T-helper 1 cell treated with Interleukin-12 subunit alpha and Interleukin-12 subunit beta and Interleukin-4 antibody, amounts not matched to agents 30 μg/mL and 1 μg/mL, for 36 hours (primary cell): ENCODE results near the gene HSPG2.

Source experiments
- H3K27ac Mint-ChIP-seq: one replicate; pipeline ENCODE4 v1.8.0; 2021; ENCODE audit warnings: mild to moderate bottlenecking, mixed read lengths
- H3K27me3 Mint-ChIP-seq: one replicate; pipeline ENCODE4 v1.8.0; 2021; ENCODE audit warnings: low read depth, mixed read lengths
- H3K36me3 Mint-ChIP-seq: one replicate; pipeline ENCODE4 v1.8.0; 2021; ENCODE audit warnings: low read depth, mixed read lengths
- H3K4me1 Mint-ChIP-seq: one replicate; pipeline ENCODE4 v1.8.0; 2021; ENCODE audit warnings: low read depth, mixed read lengths
- H3K4me3 Mint-ChIP-seq: one replicate; pipeline ENCODE4 v1.8.0; 2021; ENCODE audit warnings: mild to moderate bottlenecking, moderate library complexity, mixed read lengths
- H3K9me3 Mint-ChIP-seq: one replicate; pipeline ENCODE4 v1.8.0; 2021; ENCODE audit warnings: mixed read lengths

Gene HSPG2

GRCh38 chr1:21906173-21907078 is 30.7 kb downstream of the HSPG2 start:
- Mint-ChIP-seq H3K9me3 (no peaks in the 10 kb centered on the region), H3K36me3 (no peaks in the 10 kb centered on the region), H3K4me1 (peaks cover 12% of the 10 kb centered on the region), H3K4me3 (no peak overlapping the region), H3K27me3 (no peaks in the 10 kb centered on the region), H3K27ac (no peak overlapping the region)

GRCh38 chr1:21904704-21905520 is 32.2 kb downstream of the HSPG2 start:
- H3K27me3 Mint-ChIP-seq, result no peaks in the 10 kb centered on the region
- H3K27ac Mint-ChIP-seq, result no peak overlapping the region

DNA sequence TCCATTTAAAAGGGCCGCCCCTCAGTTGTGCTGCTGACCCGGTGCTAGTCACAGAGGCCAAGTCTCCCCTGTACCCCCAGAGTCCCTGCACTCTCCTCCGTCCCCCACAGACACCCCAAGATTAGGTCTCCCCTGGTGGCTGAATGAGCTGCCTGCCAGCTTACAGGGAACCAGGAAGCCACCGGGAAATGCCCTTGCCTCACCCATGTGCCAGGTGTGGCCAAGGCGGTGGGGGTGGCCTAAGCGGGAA is 32.7 kb downstream of the HSPG2 start:
- H3K9me3 Mint-ChIP-seq, result no peaks in the 10 kb centered on the region
- no peak overlapping the region for H3K27ac Mint-ChIP-seq
- H3K36me3 Mint-ChIP-seq, result no peaks in the 10 kb centered on the region
- no peaks in the 10 kb centered on the region for H3K27me3 Mint-ChIP-seq
- H3K4me3 Mint-ChIP-seq, result no peak overlapping the region
- H3K4me1 Mint-ChIP-seq, result peaks cover 4% of the 10 kb centered on the region

More at GRCh38 chr1:21904704-21905520, 32.2 kb downstream of the HSPG2 start:
- Mint-ChIP-seq H3K4me3 (no peak overlapping the region), H3K4me1 (peaks cover 6% of the 10 kb centered on the region), H3K36me3 (no peaks in the 10 kb centered on the region), H3K9me3 (no peaks in the 10 kb centered on the region)

DNA sequence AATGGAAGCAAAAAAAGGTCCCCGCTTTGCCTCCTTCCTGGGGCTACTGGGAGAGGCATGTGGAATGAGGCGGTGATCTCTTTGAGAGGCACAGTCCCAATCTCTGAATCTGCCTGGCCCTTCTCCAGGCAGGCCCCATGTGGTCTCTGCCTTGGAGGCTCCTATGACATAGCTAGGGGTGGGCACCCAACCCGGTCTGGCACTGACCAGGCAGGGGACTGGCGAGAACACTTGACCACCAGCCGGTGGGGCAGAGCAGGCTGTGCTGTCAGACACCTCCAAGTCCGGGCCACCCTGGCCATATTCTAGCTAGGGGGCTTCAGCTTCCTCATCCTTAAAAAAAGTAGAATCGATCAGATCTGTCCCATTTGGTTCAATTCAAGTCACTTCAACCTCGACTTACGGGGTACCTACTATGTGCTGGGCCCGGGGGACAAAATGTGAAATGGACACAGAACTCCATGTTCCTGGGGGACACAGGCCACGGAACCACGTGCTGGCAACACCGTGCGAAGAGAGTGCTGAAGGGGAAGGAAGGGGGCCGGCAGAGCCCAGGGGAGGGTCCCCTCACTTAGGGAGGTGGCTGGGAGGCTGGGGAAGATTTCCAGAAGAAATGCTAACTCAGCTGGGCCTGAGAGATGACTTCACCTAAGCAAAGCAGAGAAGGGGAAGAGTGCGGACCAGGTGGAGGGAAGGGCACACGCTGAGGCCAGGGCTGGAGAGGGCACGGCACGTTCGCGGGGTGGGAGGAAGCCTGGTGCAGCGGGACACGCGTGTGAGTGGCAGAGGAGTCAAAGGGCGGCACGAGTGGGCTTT is 33.3 kb downstream of the HSPG2 start:
- Mint-ChIP-seq H3K27me3 (no peaks in the 10 kb centered on the region), H3K27ac (no peak overlapping the region), H3K9me3 (no peaks in the 10 kb centered on the region), H3K4me3 (no peak overlapping the region), H3K36me3 (no peaks in the 10 kb centered on the region), H3K4me1 (peaks cover 4% of the 10 kb centered on the region)

DNA sequence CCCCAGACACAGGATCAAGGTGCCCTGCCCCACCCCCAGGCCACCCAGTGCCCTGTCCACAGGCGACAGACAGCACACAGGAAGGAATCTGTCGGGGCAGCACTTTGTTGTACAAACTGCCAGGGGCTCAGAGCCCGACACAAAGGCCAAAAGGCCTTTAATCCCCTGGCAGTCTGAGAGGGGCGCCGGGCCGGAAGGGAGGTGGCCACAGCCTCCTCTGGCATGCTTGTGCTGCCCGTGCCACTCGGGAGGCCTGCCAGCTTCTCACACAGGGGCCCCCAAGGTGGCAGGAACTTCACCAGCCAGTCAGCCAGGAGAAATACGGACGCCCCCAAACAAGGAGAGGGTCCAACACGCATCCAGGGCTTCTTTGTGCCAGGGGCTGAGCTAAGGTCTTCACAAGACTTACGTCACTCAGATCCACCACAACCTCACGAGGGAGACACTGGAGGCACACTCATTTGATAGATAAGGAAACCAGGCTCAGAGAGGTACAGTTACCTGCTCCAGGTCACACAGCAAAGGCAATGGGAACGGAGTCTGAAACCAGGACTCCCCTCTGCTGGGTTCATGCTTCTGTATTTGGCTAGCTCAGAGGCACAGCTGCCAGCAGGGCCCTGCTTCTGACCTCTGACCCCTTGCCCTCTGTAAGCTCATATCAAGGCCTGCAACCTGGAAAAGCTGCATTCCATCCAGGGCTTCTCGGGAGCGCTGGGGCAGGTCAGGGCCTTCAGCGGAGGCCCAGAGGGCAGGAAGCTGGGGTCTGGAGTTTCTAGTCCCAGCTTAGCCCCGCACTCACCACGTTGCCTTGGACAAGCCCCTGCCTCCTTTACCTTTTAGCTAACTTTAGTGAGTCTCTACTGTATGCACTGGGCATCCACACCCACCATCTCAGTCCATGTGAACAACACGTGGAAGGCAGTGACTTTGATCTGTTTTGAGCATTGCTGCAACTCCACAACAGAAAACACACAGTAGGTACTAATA is 34.8 kb downstream of the HSPG2 start:
- no peaks in the 10 kb centered on the region for H3K36me3 Mint-ChIP-seq

DNA sequence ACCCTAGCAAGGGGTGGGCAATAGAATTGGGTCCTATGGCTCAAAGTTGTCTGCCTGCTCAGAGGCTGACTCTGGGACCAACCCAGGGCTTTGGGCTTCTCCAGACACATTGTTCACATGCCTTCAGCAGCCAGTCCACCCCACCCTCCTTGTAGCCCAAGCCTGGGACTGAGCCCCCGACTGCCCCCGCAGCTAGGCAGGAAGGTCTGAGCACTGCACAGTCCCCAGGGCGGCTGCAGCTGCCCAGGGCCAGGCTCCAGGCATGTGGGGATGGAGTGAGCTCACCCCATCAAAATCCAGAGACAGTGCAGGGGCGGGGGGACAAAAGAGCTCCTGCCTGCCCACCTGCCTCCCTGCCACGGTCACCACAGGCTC is 35.6 kb downstream of the HSPG2 start:
- Mint-ChIP-seq H3K36me3 (no peaks in the 10 kb centered on the region), H3K4me1 (peaks cover 4% of the 10 kb centered on the region), H3K4me3 (no peak overlapping the region), H3K27me3 (no peaks in the 10 kb centered on the region), H3K27ac (no peak overlapping the region), H3K9me3 (no peaks in the 10 kb centered on the region)

More for the DNA sequence above, 34.8 kb downstream of the HSPG2 start:
- H3K4me1 Mint-ChIP-seq, result peaks cover 4% of the 10 kb centered on the region
- no peaks in the 10 kb centered on the region for H3K27me3 Mint-ChIP-seq
- H3K4me3 Mint-ChIP-seq, result no peak overlapping the region
- no peaks in the 10 kb centered on the region for H3K9me3 Mint-ChIP-seq
- H3K27ac Mint-ChIP-seq, result no peak overlapping the region

DNA sequence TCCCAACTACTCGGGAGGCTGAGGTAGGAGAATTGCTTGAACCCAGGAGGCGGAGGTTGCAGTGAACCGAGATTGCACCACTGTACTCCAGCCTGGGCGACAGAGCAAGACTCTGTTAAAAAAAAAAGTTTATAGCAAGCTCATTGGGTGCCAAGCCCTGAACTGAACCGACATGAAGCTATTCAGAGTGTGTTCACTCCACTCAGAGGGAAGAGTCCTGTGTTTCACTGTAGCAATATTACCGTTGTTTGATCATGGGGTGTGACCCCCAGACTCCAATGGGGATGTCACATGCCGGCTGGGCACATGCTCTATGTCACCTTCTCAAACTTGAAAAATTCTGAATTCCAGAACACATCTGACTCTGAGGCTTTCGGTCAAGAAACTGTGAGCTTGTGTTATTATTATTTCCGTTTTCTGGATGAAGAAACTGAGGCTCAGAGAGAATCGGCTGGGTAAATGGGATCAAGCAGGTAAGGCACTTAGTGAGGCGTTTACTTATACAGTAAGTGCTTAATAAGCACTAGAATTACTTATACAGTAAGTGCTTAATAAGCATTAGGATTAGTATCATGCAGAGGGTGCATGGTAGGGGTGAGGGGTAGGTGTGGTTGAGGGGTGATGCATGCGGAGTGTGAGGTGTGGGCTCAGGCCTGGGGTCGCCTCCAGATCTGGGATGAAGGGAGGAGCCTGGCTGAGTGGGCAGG is 36.2 kb downstream of the HSPG2 start:
- H3K27ac Mint-ChIP-seq, result no peak overlapping the region
- H3K9me3 Mint-ChIP-seq, result no peaks in the 10 kb centered on the region
- H3K4me3 Mint-ChIP-seq, result no peak overlapping the region
- no peaks in the 10 kb centered on the region for H3K36me3 Mint-ChIP-seq
- H3K27me3 Mint-ChIP-seq, result no peaks in the 10 kb centered on the region
- H3K4me1 Mint-ChIP-seq, result peaks cover 4% of the 10 kb centered on the region

GRCh38 chr1:21899987-21900386 is 37.1 kb downstream of the HSPG2 start:
- Mint-ChIP-seq H3K27me3 (no peaks in the 10 kb centered on the region), H3K9me3 (no peaks in the 10 kb centered on the region), H3K27ac (no peak overlapping the region), H3K4me3 (no peak overlapping the region), H3K36me3 (no peaks in the 10 kb centered on the region), H3K4me1 (peaks cover under 1% of the 10 kb centered on the region)

- no peaks in the 10 kb centered on the region for H3K9me3 Mint-ChIP-seq
- H3K4me1 Mint-ChIP-seq, result no peaks in the 10 kb centered on the region
- no peak overlapping the region for H3K4me3 Mint-ChIP-seq
- no peaks in the 10 kb centered on the region for H3K36me3 Mint-ChIP-seq
- H3K27ac Mint-ChIP-seq, result no peak overlapping the region
- H3K27me3 Mint-ChIP-seq, result no peaks in the 10 kb centered on the region
These were observed 37.8 kb downstream of the HSPG2 start for GRCh38 chr1:21899267-21899810.

GRCh38 chr1:21898326-21899200 is 38.5 kb downstream of the HSPG2 start:
- Mint-ChIP-seq H3K4me1 (no peaks in the 10 kb centered on the region), H3K36me3 (no peaks in the 10 kb centered on the region), H3K9me3 (no peaks in the 10 kb centered on the region), H3K27me3 (no peaks in the 10 kb centered on the region), H3K27ac (no peak overlapping the region), H3K4me3 (no peak overlapping the region)

DNA sequence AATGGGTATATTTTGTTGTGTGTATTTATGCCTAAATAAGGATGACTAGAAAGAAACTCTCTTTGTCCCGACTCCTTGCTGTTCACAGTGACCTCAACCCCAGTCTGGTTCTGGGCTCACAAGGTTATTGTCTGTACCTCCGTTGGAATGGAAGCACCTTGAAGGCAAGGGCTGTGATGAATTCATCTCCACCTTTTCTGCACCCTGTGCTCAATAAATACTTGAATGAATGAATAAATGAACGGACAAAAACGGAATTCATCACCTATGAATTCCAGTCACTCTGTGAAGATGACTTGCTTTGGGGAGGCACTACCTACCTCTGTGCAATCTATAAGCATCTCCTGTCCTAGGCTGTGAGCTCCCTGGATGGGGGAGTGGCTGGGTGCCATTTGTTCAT is 39.3 kb downstream of the HSPG2 start:
- Mint-ChIP-seq H3K9me3 (no peaks in the 10 kb centered on the region), H3K27ac (no peak overlapping the region), H3K4me1 (no peaks in the 10 kb centered on the region), H3K27me3 (no peaks in the 10 kb centered on the region), H3K4me3 (no peak overlapping the region), H3K36me3 (no peaks in the 10 kb centered on the region)

- Mint-ChIP-seq H3K9me3 (no peaks in the 10 kb centered on the region), H3K4me1 (no peaks in the 10 kb centered on the region), H3K36me3 (no peaks in the 10 kb centered on the region), H3K4me3 (no peak overlapping the region), H3K27ac (no peak overlapping the region), H3K27me3 (no peaks in the 10 kb centered on the region)
These were observed 40.2 kb downstream of the HSPG2 start for GRCh38 chr1:21896652-21897532.
